HepG2 (cell line): ENCODE measurements around the gene CFAP90. TPM values are rescaled to one million over a fixed set of nuclear protein-coding genes. Genes with fewer than 3 reads are reported as not detected.

Experiments
- ATAC-seq: fragments of 200-7000 bp; cut with Tn5 transposase; 3 replicates; pipeline ENCODE4 v1.9.1; 2020; ENCODE audit warnings: mild to moderate bottlenecking, moderate library complexity
- BruUV-seq: library from RNA; stranded (reverse); fragments of 400-500 nt; replicated peaks from 2 replicates; lab custom pipeline; 2021; lab: Mats Ljungman, UMichigan
- CTCF ChIA-PET: fragments of 300-600 bp; formaldehyde crosslinking; extraction: SDS; loops from one replicate; lab custom pipeline; 2021; ENCODE audit warnings: low total read pairs, inconsistent platforms, low intra/inter-chr PET ratio; lab: Yijun Ruan, JAX
- POLR2A ChIA-PET: fragments of 350-600 bp; sonication (Branson Sonifier 250); formaldehyde crosslinking; loops from one replicate; lab custom pipeline; 2020; ENCODE audit warnings: antibody characterized with exemption, inconsistent platforms; lab: Yijun Ruan, JAX
- DNase-seq: peaks from one replicate; pipeline ENCODE4 v3.0.0-alpha.2; 2015; ENCODE audit warnings: low spot score
- FAIRE-seq: peaks from 3 replicates; lab custom pipeline; 2011; peaks lifted over from hg19 to GRCh38; lab: Jason Lieb, UNC
- H2AFZ ChIP-seq: one replicate; pipeline ENCODE4 v1.6.1; 2011; ENCODE audit warnings: low read length, inconsistent platforms
- H3K27ac ChIP-seq: fragments of 300-600 bp; 3 replicates; pipeline ENCODE4 v1.8.0; 2011; ENCODE audit warnings: mixed run types, mild to moderate bottlenecking, mixed read lengths, low read length, inconsistent platforms; ENCODE audit not compliant: insufficient read depth; ENCODE audit errors: extremely low read length
- H3K27me3 ChIP-seq, 2 experiments: fragments of 200-600 bp in 1 of 2; 2 replicates in 1 of 2; 3 replicates in 1 of 2; pipeline versions ENCODE4 v1.6.0 to v1.8.0; 2011; ENCODE audit warnings: low read length in 2 of 2, mild to moderate bottlenecking in 2 of 2, moderate library complexity in 2 of 2, inconsistent platforms in 1 of 2; ENCODE audit not compliant: insufficient read depth in 2 of 2, control insufficient read depth in 1 of 2
- H3K36me3 ChIP-seq, 2 experiments: fragments of 200-600 bp in 1 of 2; replicated peaks in 1 of 2; 2 replicates in 1 of 2; 3 replicates in 1 of 2; pipeline versions ENCODE4 v1.5.1 to v1.8.0; 2011; ENCODE audit warnings: low read length in 2 of 2, inconsistent platforms in 1 of 2; ENCODE audit not compliant: insufficient read depth in 2 of 2, control insufficient read depth in 1 of 2
- H3K4me1 ChIP-seq: 2 replicates; pipeline ENCODE4 v1.5.1; 2012; ENCODE audit warnings: low read length, inconsistent platforms; ENCODE audit not compliant: insufficient read depth
- H3K4me2 ChIP-seq: 2 replicates; pipeline ENCODE4 v1.6.0; 2011; ENCODE audit warnings: low read depth, low read length, inconsistent platforms
- H3K4me3 ChIP-seq, 3 experiments: fragments of 200-600 bp in 1 of 3; sonication (generic), shearing (Covaris generic) in 1 of 3; replicated peaks in 1 of 3; 2 replicates each; pipeline ENCODE4 v1.5.1; 2011 to 2016; ENCODE audit warnings: low read length in 3 of 3, inconsistent platforms in 2 of 3, low read depth in 2 of 3, mild to moderate bottlenecking in 2 of 3, control low read depth in 1 of 3, mixed read lengths in 1 of 3; ENCODE audit not compliant: insufficient read depth in 1 of 3
- H3K79me2 ChIP-seq: one replicate; pipeline ENCODE4 v1.6.1; 2011; ENCODE audit warnings: low read length, inconsistent platforms; ENCODE audit not compliant: insufficient read depth
- H3K9ac ChIP-seq: 2 replicates; pipeline ENCODE4 v1.6.0; 2011; ENCODE audit warnings: mild to moderate bottlenecking, low read depth, low read length, inconsistent platforms; ENCODE audit not compliant: insufficient read depth
- H3K9me3 ChIP-seq: 2 replicates; pipeline ENCODE4 v1.5.1; 2012; ENCODE audit warnings: mild to moderate bottlenecking, low read length
- H4K20me1 ChIP-seq: 2 replicates; pipeline ENCODE4 v1.6.0; 2011; ENCODE audit warnings: inconsistent platforms, mild to moderate bottlenecking, low read length, moderate library complexity; ENCODE audit not compliant: insufficient read depth
- HCFC1 ChIP-seq: fragments of 150-350 bp; IDR thresholded peaks from 2 replicates; pipeline ENCODE4 v1.6.1; 2014; ENCODE audit warnings: low read depth, low read length
- HOXA3 ChIP-seq: sonication (generic); formaldehyde crosslinking; IDR thresholded peaks from 2 replicates; pipeline ENCODE4 v1.5.0; 2020; ENCODE audit warnings: missing genetic modification reagents
- MBD4 ChIP-seq: IDR thresholded peaks from 2 replicates; pipeline ENCODE4 v1.6.1; 2012; ENCODE audit warnings: low read length, inconsistent platforms, borderline replicate concordance
- RARA ChIP-seq: IDR thresholded peaks from 2 replicates; pipeline ENCODE4 v1.6.1; 2016; ENCODE audit warnings: missing genetic modification reagents, missing compliant biosample characterization
- SAP130 ChIP-seq: IDR thresholded peaks from 2 replicates; pipeline ENCODE4 v1.6.1; 2016; ENCODE audit warnings: low read depth
- WGBS: methylation state at CpG from one replicate; pipeline ENCODE4 v1.1.6; 2017; ENCODE audit warnings: low lambda C conversion rate; 5-methylcytosine and 5-hydroxymethylcytosine counted together
- in situ Hi-C: cut with HindIII; loops from 2 replicates; pipeline ENCODE4 v1.10.0; 2017; ENCODE audit warnings: low pct_unique_long_range_greater_than_20kb; ENCODE audit not compliant: extremely low pct_ligation_motif_present
- intact Hi-C: fragments of 100-400 bp; cut with micrococcal nuclease; formaldehyde crosslinking; loops from one replicate; pipeline ENCODE4 v1.10.0; 2022; ENCODE audit not compliant: unreplicated experiment
- polyA plus RNA-seq, 8 experiments: library from polyadenylated mRNA; depleted of rRNA in 3 of 8; stranded (reverse) in 7 of 8; unstranded in 1 of 8; fragments of >200 nt; fragmentation: Illumina TruSeq in 4 of 8; extraction: Trizol in 4 of 8; gene quantifications; 2 replicates each; pipeline versions ENCODE4 v1.2.1 to v1.2.3, GENCODE V29; 2011 to 2016; ENCODE audit warnings: low read depth in 4 of 8, missing spikeins in 1 of 8, mixed read lengths in 1 of 8; ENCODE audit not compliant: insufficient read depth in 1 of 8
- total RNA-seq, 5 experiments: library from RNA; depleted of rRNA; stranded (reverse); fragments of >200 nt; fragmentation: Illumina TruSeq; extraction: Trizol; gene quantifications; 2 replicates each; pipeline ENCODE4 v1.2.3, GENCODE V29; 2016; ENCODE audit warnings: low read depth in 1 of 5
- TF ChIP-seq, protein P1 (sequence below): sonication (generic); formaldehyde crosslinking; IDR thresholded peaks from 2 replicates; pipeline ENCODE4 v1.8.1; 2022; ENCODE audit warnings: mild to moderate bottlenecking, missing genetic modification reagents
- TF ChIP-seq, protein P2 (sequence below): sonication (generic); formaldehyde crosslinking; IDR thresholded peaks from 2 replicates; pipeline ENCODE4 v1.4.0; 2020; ENCODE audit warnings: missing genetic modification reagents

CFAP90 gene
- total and polyA plus RNA-seq, 2 of the 13 experiments (the other 11 are each of a cell fraction or from before 2014, with no cell fraction given): 0.11 TPM; not detected in 1

DNA sequence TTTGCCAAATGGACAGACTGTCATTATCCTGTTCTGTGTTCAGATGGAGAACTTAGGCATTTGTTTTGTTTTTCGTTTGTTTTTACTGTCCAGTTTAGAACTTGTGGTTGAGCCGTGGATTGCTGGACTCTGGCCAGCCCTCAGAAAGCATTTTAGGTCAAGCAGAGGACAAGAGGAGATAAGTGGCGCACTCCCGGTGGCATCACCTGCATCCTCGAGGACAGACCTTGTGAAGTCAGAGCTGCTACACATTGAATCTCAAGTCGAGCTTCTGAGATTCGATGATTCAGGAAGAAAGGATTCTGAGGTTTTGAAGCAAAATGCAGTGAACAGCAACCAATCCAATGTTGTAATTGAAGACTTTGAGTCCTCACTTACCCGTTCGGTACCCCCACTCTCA lies 26.9 kb upstream of the CFAP90 start:
- intact Hi-C loops (no loop called here), in situ Hi-C loops (no loop called here)
- TF ChIP-seq MBD4 (no peak), HOXA3 (CRISPR knock-in tag) (0 out of 2 replicates have a peak, but pooled peaks have one; percentile 21), RARA (CRISPR knock-in tag) (peak; percentile 71), HCFC1 (no peak), SAP130 (0 out of 2 replicates have a peak, but pooled peaks have one; percentile 0)
- TF ChIP-seq, protein P1, sequence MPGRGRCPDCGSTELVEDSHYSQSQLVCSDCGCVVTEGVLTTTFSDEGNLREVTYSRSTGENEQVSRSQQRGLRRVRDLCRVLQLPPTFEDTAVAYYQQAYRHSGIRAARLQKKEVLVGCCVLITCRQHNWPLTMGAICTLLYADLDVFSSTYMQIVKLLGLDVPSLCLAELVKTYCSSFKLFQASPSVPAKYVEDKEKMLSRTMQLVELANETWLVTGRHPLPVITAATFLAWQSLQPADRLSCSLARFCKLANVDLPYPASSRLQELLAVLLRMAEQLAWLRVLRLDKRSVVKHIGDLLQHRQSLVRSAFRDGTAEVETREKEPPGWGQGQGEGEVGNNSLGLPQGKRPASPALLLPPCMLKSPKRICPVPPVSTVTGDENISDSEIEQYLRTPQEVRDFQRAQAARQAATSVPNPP: no peak
- TF ChIP-seq, protein P2, sequence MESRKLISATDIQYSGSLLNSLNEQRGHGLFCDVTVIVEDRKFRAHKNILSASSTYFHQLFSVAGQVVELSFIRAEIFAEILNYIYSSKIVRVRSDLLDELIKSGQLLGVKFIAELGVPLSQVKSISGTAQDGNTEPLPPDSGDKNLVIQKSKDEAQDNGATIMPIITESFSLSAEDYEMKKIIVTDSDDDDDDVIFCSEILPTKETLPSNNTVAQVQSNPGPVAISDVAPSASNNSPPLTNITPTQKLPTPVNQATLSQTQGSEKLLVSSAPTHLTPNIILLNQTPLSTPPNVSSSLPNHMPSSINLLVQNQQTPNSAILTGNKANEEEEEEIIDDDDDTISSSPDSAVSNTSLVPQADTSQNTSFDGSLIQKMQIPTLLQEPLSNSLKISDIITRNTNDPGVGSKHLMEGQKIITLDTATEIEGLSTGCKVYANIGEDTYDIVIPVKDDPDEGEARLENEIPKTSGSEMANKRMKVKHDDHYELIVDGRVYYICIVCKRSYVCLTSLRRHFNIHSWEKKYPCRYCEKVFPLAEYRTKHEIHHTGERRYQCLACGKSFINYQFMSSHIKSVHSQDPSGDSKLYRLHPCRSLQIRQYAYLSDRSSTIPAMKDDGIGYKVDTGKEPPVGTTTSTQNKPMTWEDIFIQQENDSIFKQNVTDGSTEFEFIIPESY: peak; percentile 29; the same call in 1 of the 2 replicates
- H3K36me3 ChIP-seq: peaks cover 22 to 66% of the 10 kb centered on the region in 2 experiments
- H3K27me3 ChIP-seq: no peaks in the 10 kb centered on the region
- FAIRE-seq: no peak
- no TSS peak for BruUV-seq
- peaks cover 68% of the 10 kb centered on the region for H3K79me2 ChIP-seq
- no peaks in the 10 kb centered on the region; the same call in 1 of the 2 replicates for H4K20me1 ChIP-seq
- peak; percentile 5 for DNase-seq
- H3K9ac ChIP-seq: no peak overlapping the region
- no peak overlapping the region for H2AFZ ChIP-seq
- POLR2A ChIA-PET: interaction anchor here (2.4 kb wide), 1 partner anchor 9 kb away, joined by 16 read pairs; the partner anchor contains the start of genes FASTKD3 and MTRR
- H3K27ac ChIP-seq: peak overlapping the region; percentile 22
- no peak overlapping the region for H3K4me3 ChIP-seq
- H3K9me3 ChIP-seq: no peaks in the 10 kb centered on the region
- peak overlapping the region; percentile 64; the same call in 1 of the 2 replicates for H3K4me2 ChIP-seq
- WGBS: 37% methylated on average over 9 of the region's 9 CpGs
- no peak for ATAC-seq
- CTCF ChIA-PET: no interaction called here
- H3K4me1 ChIP-seq: peaks cover 56% of the 10 kb centered on the region
